Right atrium auricular region (tissue), 2 donors: ENCODE measurements around the gene ACVR2B. TPM values are rescaled to one million over a fixed set of nuclear protein-coding genes. Genes with fewer than 3 reads are reported as not detected.

Source experiments
- DNase-seq: peaks from one replicate; pipeline ENCODE4 v3.0.0-alpha.2; 2019; ENCODE audit warnings: low spot score
- H3K27ac ChIP-seq, 2 donors: fragments of 200-600 bp; sonication (generic); 1 replicate in 1 of 2; 2 replicates in 1 of 2; pipeline ENCODE4 v1.5.1; 2016 to 2019
- H3K27me3 ChIP-seq, 2 donors: fragments of 200-600 bp; sonication (generic); one replicate each; pipeline versions ENCODE4 v1.5.1 to v1.6.0; 2017 to 2019
- H3K36me3 ChIP-seq: fragments of 200-600 bp; sonication (generic); one replicate; pipeline ENCODE4 v1.5.1; 2016
- H3K4me1 ChIP-seq, 2 donors: fragments of 200-600 bp; sonication (generic); one replicate each; pipeline versions ENCODE4 v1.5.1 to v1.6.0; 2017 to 2019
- H3K4me3 ChIP-seq, 2 donors: fragments of 200-600 bp; sonication (generic); 1 replicate in 1 of 2; 2 replicates in 1 of 2; pipeline ENCODE4 v1.5.1; 2017 to 2019; ENCODE audit warnings: mild to moderate bottlenecking in 1 of 2, moderate library complexity in 1 of 2
- H3K9me3 ChIP-seq, 2 donors: fragments of 200-600 bp; sonication (generic); one replicate each; pipeline ENCODE4 v1.5.1; 2019
- CTCF ChIP-seq, 2 donors: fragments of 200-600 bp; sonication (generic); IDR thresholded peaks; one replicate each; pipeline ENCODE4 v1.5.1; 2019; ENCODE audit warnings: antibody characterized with exemption in 2 of 2
- total RNA-seq, 2 donors: library from RNA; depleted of rRNA; stranded (reverse); fragments of >200 nt; gene quantifications; one replicate each; pipeline ENCODE4 v1.1.0, GENCODE V29; 2016

Gene ACVR2B
- total RNA-seq, 2 donors from 2014 or later, result 3.9 to 6.0 TPM

GRCh38 chr3:38526792-38527191, 73.1 kb downstream of the ACVR2B start:
- peaks cover 0 to 2% of the 10 kb centered on the region in 2 donors for H3K4me1 ChIP-seq
- peaks cover 42% of the 10 kb centered on the region for H3K36me3 ChIP-seq
- no peaks in the 10 kb centered on the region for H3K27me3 ChIP-seq
- H3K27ac ChIP-seq, result no peak overlapping the region
- no peaks in the 10 kb centered on the region for H3K9me3 ChIP-seq
- no peak overlapping the region for H3K4me3 ChIP-seq
- TF ChIP-seq CTCF (IDR thresholded peaks at IDR 0.05), result no peak
- DNase-seq, result no peak

- no peak overlapping the region for H3K4me3 ChIP-seq
- no peaks in the 10 kb centered on the region for H3K27me3 ChIP-seq
- peak in 1 of 2 donors; percentile 39 for TF ChIP-seq CTCF (IDR thresholded peaks at IDR 0.05)
- peaks cover 33% of the 10 kb centered on the region for H3K36me3 ChIP-seq
- H3K4me1 ChIP-seq, result peaks cover 0 to 14% of the 10 kb centered on the region in 2 donors
- no peak for DNase-seq
- H3K9me3 ChIP-seq, result no peaks in the 10 kb centered on the region
- H3K27ac ChIP-seq, result peak overlapping the region; percentile 41 to 49
These were observed 74.8 kb downstream of the ACVR2B start for GRCh38 chr3:38528457-38528856.

GRCh38 chr3:38532529-38532928, 78.8 kb downstream of the ACVR2B start:
- no peaks in the 10 kb centered on the region for H3K27me3 ChIP-seq
- peaks cover 8% of the 10 kb centered on the region for H3K36me3 ChIP-seq
- peak overlapping the region; percentile 77 for H3K27ac ChIP-seq
- H3K9me3 ChIP-seq, result no peaks in the 10 kb centered on the region
- no peak overlapping the region for H3K4me3 ChIP-seq
- H3K4me1 ChIP-seq, result peaks cover 0 to 30% of the 10 kb centered on the region in 2 donors
- no peak for TF ChIP-seq CTCF (IDR thresholded peaks at IDR 0.05)
- no peak for DNase-seq

GRCh38 chr3:38533285-38533976, 79.7 kb downstream of the ACVR2B start:
- Histone ChIP-seq H3K27ac (peak overlapping the region; percentile 77 to 91), H3K4me1 (peaks cover 0 to 39% of the 10 kb centered on the region in 2 donors)

GRCh38 chr3:38534180-38534579, 80.5 kb downstream of the ACVR2B start:
- Histone ChIP-seq H3K27me3 (no peaks in the 10 kb centered on the region), H3K4me3 (no peak overlapping the region), H3K36me3 (no peaks in the 10 kb centered on the region), H3K9me3 (no peaks in the 10 kb centered on the region), H3K4me1 (peaks cover 0 to 47% of the 10 kb centered on the region in 2 donors), H3K27ac (peak overlapping the region; percentile 76 to 91)
- TF ChIP-seq CTCF (IDR thresholded peaks at IDR 0.05), result no peak
- no peak for DNase-seq

More at GRCh38 chr3:38533285-38533976, 79.7 kb downstream of the ACVR2B start:
- Histone ChIP-seq H3K36me3 (no peaks in the 10 kb centered on the region), H3K27me3 (no peaks in the 10 kb centered on the region), H3K9me3 (no peaks in the 10 kb centered on the region), H3K4me3 (no peak overlapping the region)
- peak; percentile 71 for DNase-seq
- TF ChIP-seq CTCF (IDR thresholded peaks at IDR 0.05), result no peak

GRCh38 chr3:38534604-38535003, 80.9 kb downstream of the ACVR2B start:
- peaks cover 0 to 51% of the 10 kb centered on the region in 2 donors for H3K4me1 ChIP-seq
- DNase-seq, result no peak
- no peak overlapping the region for H3K4me3 ChIP-seq
- no peaks in the 10 kb centered on the region for H3K9me3 ChIP-seq
- TF ChIP-seq CTCF (IDR thresholded peaks at IDR 0.05), result no peak
- H3K27ac ChIP-seq, result peak overlapping the region; percentile 76 to 91
- no peaks in the 10 kb centered on the region for H3K36me3 ChIP-seq
- no peaks in the 10 kb centered on the region for H3K27me3 ChIP-seq
